Measurements from ENCODE around the gene FABP1.

The FABP1 gene

DNA sequence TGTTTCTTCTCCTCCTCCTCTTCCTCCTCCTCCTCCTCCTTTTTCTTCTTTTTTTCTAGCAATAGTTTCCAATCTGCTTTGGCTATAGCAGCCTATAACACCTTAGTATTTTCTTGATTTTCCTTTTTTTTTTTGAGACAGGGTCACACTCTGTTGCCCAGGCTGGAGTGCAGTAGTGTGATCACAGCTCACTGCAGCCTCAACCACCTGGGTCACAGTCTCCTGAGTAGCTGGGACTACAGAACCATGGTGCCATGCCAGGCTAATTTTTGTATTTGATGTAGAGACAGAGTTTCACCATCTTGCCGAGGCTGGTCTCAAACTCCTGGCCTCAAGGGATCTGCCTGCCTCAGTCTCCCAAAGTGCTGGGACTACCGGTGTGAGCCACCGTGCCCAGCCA, 31.6 kb upstream of the FABP1 start:
- no peaks in the 10 kb centered on the region for H3K36me3 ChIP-seq (ENCODE audit: control insufficient read depth in 2 of 2, insufficient read depth in 1 of 2, low read length in 2 of 2)
- POLR2A ChIA-PET: interaction anchor here (1.1 kb wide), 1 partner anchor 99 kb away, joined by 3 read pairs; no protein-coding TSS in a partner anchor
- H3K27ac ChIP-seq (ENCODE audit: extremely low read depth, low read depth, low read length): no peak overlapping the region
- H3K4me3 ChIP-seq (ENCODE audit: low read depth, low read length): no peak overlapping the region
- TF ChIP-seq ZNF837 (tag by site-specific recombination; IDR thresholded peaks at IDR 0.05) (no peak), ZBTB17 (tag by site-specific recombination; IDR thresholded peaks at IDR 0.05) (no peak), ZNF48 (tag by site-specific recombination; IDR thresholded peaks at IDR 0.05) (no peak), ZFP37 (tag by site-specific recombination; IDR thresholded peaks at IDR 0.05) (no peak), ZFHX2 (tag by site-specific recombination; conservative IDR thresholded peaks at IDR 0.05) (no peak), KLF10 (tag by site-specific recombination; IDR thresholded peaks at IDR 0.05) (no peak), ZNF37A (tag by site-specific recombination; IDR thresholded peaks at IDR 0.05) (no peak), OSR2 (tag by site-specific recombination; IDR thresholded peaks at IDR 0.05) (no peak), ZNF341 (tag by site-specific recombination; IDR thresholded peaks at IDR 0.05; ENCODE audit: low read depth) (no peak), ZNF555 (tag by site-specific recombination; conservative IDR thresholded peaks at IDR 0.05) (no peak), ZNF121 (tag by site-specific recombination; IDR thresholded peaks at IDR 0.05) (no peak), YY1 (tag by site-specific recombination; IDR thresholded peaks at IDR 0.05) (no peak)
- TF ChIP-seq, protein P1, sequence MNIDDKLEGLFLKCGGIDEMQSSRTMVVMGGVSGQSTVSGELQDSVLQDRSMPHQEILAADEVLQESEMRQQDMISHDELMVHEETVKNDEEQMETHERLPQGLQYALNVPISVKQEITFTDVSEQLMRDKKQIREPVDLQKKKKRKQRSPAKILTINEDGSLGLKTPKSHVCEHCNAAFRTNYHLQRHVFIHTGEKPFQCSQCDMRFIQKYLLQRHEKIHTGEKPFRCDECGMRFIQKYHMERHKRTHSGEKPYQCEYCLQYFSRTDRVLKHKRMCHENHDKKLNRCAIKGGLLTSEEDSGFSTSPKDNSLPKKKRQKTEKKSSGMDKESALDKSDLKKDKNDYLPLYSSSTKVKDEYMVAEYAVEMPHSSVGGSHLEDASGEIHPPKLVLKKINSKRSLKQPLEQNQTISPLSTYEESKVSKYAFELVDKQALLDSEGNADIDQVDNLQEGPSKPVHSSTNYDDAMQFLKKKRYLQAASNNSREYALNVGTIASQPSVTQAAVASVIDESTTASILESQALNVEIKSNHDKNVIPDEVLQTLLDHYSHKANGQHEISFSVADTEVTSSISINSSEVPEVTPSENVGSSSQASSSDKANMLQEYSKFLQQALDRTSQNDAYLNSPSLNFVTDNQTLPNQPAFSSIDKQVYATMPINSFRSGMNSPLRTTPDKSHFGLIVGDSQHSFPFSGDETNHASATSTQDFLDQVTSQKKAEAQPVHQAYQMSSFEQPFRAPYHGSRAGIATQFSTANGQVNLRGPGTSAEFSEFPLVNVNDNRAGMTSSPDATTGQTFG (tag by site-specific recombination; IDR thresholded peaks at IDR 0.05; ENCODE audit: borderline replicate concordance): no peak
- TF ChIP-seq, protein P2, sequence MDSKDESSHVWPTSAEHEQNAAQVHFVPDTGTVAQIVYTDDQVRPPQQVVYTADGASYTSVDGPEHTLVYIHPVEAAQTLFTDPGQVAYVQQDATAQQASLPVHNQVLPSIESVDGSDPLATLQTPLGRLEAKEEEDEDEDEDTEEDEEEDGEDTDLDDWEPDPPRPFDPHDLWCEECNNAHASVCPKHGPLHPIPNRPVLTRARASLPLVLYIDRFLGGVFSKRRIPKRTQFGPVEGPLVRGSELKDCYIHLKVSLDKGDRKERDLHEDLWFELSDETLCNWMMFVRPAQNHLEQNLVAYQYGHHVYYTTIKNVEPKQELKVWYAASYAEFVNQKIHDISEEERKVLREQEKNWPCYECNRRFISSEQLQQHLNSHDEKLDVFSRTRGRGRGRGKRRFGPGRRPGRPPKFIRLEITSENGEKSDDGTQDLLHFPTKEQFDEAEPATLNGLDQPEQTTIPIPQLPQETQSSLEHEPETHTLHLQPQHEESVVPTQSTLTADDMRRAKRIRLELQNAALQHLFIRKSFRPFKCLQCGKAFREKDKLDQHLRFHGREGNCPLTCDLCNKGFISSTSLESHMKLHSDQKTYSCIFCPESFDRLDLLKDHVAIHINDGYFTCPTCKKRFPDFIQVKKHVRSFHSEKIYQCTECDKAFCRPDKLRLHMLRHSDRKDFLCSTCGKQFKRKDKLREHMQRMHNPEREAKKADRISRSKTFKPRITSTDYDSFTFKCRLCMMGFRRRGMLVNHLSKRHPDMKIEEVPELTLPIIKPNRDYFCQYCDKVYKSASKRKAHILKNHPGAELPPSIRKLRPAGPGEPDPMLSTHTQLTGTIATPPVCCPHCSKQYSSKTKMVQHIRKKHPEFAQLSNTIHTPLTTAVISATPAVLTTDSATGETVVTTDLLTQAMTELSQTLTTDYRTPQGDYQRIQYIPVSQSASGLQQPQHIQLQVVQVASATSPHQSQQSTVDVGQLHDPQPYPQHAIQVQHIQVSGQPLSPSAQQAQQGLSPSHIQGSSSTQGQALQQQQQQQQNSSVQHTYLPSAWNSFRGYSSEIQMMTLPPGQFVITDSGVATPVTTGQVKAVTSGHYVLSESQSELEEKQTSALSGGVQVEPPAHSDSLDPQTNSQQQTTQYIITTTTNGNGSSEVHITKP (tag by site-specific recombination; IDR thresholded peaks at IDR 0.05): no peak
- no peaks in the 10 kb centered on the region for H3K4me1 ChIP-seq (ENCODE audit: control insufficient read depth, insufficient read depth, low read length)
- H3K9me3 ChIP-seq (ENCODE audit: control insufficient read depth, insufficient read depth, low read depth, low read length): no peaks in the 10 kb centered on the region
- CTCF ChIA-PET: interaction anchor here (0.6 to 6.9 kb wide), 12 partner anchors 10 to 296 kb away, joined by 3 to 141 read pairs (median 4); no protein-coding TSS in a partner anchor

DNA sequence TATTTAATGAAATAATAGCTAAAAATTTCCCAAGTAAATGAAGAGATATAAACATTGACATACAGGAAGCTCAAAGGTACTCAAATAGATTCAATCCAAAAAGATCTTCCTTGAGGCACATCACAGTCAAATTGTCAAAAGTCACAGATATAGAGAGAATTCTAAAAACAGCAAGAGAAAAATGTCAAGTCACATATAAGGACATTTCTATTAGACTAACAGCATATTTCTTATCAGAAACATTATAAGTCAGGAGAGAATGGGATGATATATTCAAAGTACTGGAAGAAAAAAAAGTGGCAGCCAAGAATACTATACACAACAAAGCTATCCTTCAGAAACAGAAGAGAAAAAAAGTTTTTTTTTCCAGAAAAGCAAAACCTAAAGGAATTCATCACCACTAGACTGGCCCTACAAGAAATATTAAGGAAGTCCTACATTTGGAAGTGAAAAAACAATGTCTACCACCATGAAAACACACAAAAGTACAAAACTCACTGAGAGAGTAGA, 21.1 kb upstream of the FABP1 start:
- H3K4me1 ChIP-seq (ENCODE audit: control insufficient read depth, insufficient read depth, low read length): no peaks in the 10 kb centered on the region
- no peaks in the 10 kb centered on the region for H3K9me3 ChIP-seq (ENCODE audit: control insufficient read depth, insufficient read depth, low read depth, low read length)
- POLR2A ChIA-PET: no interaction called here
- H3K4me3 ChIP-seq (ENCODE audit: low read depth, low read length): no peak overlapping the region
- CTCF ChIA-PET: interaction anchor here (0.6 kb wide), 1 partner anchor 72 kb away, joined by 3 read pairs; no protein-coding TSS in a partner anchor
- TF ChIP-seq SETDB1 (IDR thresholded peaks at IDR 0.05; ENCODE audit: insufficient read length, low read length) (peak; percentile 86), ZSCAN16 (tag by site-specific recombination; IDR thresholded peaks at IDR 0.05) (no peak), ZBTB17 (tag by site-specific recombination; IDR thresholded peaks at IDR 0.05) (no peak), ZNF585B (tag by site-specific recombination; IDR thresholded peaks at IDR 0.05) (no peak), ZNF292 (tag by site-specific recombination; IDR thresholded peaks at IDR 0.05; ENCODE audit: borderline replicate concordance, low read depth) (no peak)
- TF ChIP-seq, protein P3, sequence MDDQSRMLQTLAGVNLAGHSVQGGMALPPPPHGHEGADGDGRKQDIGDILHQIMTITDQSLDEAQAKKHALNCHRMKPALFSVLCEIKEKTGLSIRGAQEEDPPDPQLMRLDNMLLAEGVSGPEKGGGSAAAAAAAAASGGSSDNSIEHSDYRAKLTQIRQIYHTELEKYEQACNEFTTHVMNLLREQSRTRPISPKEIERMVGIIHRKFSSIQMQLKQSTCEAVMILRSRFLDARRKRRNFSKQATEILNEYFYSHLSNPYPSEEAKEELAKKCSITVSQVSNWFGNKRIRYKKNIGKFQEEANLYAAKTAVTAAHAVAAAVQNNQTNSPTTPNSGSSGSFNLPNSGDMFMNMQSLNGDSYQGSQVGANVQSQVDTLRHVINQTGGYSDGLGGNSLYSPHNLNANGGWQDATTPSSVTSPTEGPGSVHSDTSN (CRISPR knock-in tag; IDR thresholded peaks at IDR 0.05): no peak
- no peak overlapping the region for H3K27ac ChIP-seq (ENCODE audit: extremely low read depth, low read depth, low read length)
- H3K36me3 ChIP-seq (ENCODE audit: control insufficient read depth in 2 of 2, insufficient read depth in 1 of 2, low read length in 2 of 2): no peaks in the 10 kb centered on the region
